ENCODE data around the gene MIA. TPM values are rescaled to one million over a fixed set of nuclear protein-coding genes. Genes with fewer than 3 reads are reported as not detected.

The MIA gene
- total RNA-seq, 1 experiment from 2014 or later = 49.3 TPM

DNA sequence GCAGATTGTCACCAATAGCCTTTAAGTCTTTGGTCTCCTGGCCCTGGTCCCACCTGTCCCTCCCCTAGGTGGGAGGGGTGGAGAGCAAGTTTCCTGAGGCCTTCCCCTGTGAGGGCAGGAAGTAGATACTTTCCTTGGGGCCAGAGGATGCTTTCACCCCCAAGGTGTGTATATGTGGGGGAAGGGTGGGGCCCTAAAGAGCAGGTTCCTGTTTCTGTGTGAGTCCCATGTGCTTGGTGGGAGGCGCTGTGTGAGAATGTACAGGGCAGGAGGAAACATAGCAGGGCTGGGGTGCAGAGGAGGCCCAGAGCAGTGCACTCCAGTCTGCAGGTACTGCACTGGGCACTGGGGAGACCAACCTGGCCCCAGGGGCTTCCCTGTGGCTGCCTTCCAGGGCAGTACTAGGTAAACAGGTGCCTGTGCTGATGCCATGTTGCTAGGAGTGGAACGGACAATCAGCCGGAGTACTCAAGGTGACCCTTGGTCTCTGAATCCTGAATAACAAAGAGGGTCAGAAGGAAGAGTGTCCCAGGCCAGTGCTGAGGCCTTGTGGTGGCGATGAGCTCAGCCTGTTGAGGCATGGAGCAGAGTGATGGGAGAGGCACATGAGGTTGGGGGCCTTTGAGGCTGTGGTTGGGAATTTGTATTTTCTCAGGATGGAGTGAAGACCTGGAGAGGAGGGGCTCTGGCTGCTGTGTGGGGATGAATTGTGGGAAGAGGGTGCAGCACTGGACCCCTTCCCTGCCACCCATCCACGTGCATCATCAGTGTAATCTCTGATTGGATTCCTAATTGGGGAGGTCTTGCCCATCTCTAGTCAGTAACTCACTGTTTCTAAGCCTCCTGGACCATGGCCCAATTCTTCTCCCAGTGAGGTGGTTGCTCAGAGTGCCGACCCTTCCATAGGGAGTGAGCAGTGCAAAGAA lies 28.8 kb downstream of the MIA start:
- no TSS peak for BruUV-seq (replicated peaks)
- H3K9me3 Mint-ChIP-seq (ENCODE audit: low read depth, unreplicated experiment) = no peaks in the 10 kb centered on the region
- TF ChIP-seq, protein P1, sequence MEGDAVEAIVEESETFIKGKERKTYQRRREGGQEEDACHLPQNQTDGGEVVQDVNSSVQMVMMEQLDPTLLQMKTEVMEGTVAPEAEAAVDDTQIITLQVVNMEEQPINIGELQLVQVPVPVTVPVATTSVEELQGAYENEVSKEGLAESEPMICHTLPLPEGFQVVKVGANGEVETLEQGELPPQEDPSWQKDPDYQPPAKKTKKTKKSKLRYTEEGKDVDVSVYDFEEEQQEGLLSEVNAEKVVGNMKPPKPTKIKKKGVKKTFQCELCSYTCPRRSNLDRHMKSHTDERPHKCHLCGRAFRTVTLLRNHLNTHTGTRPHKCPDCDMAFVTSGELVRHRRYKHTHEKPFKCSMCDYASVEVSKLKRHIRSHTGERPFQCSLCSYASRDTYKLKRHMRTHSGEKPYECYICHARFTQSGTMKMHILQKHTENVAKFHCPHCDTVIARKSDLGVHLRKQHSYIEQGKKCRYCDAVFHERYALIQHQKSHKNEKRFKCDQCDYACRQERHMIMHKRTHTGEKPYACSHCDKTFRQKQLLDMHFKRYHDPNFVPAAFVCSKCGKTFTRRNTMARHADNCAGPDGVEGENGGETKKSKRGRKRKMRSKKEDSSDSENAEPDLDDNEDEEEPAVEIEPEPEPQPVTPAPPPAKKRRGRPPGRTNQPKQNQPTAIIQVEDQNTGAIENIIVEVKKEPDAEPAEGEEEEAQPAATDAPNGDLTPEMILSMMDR (IDR thresholded peaks at IDR 0.05; ENCODE audit: unreplicated experiment) = no peak
- H3K27ac Mint-ChIP-seq (ENCODE audit: unreplicated experiment) = no peak overlapping the region
- intact Hi-C loops (cut with micrococcal nuclease; ENCODE audit: unreplicated experiment) = no loop called here
- peak overlapping the region; percentile 88 for H3K4me3 Mint-ChIP-seq (ENCODE audit: low read depth, unreplicated experiment)
- peaks cover 89% of the 10 kb centered on the region for H3K36me3 Mint-ChIP-seq (ENCODE audit: insufficient read depth, unreplicated experiment)
- CTCF ChIA-PET = interaction anchor here (0.6 kb wide), 2 partner anchors 51 to 101 kb away, joined by 3 to 5 read pairs; no protein-coding TSS in a partner anchor
- DNase-seq = no peak
- no peaks in the 10 kb centered on the region for H3K27me3 Mint-ChIP-seq (ENCODE audit: unreplicated experiment)
- peaks cover 81% of the 10 kb centered on the region for H3K4me1 Mint-ChIP-seq (ENCODE audit: low read depth, unreplicated experiment)

DNA sequence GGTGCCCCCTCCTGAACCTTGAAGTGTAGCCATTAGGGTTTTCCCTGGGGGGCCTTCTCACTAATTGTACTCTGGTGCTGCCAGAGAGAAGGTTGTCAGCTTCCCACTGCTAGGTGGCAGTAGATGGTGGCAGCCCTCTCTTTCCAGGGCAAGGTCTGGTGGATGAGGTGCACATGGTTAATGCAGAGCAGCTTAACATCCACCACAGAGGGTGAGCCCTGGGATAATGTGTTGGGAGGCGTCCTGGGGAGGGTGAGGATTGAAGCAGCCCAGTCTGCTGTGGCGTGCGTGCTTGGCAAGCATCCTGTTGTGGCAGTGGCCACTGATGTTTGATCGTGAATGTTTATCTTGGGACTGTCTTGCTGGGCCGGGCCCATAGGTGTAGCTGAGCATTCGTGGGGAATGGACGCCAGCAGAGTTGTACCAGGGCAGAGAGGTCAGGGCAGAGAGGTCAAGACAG lies 29.5 kb downstream of the MIA start:
- Mint-ChIP-seq H3K36me3 (ENCODE audit: insufficient read depth, unreplicated experiment) (peaks cover 89% of the 10 kb centered on the region), H3K9me3 (ENCODE audit: low read depth, unreplicated experiment) (no peaks in the 10 kb centered on the region), H3K4me3 (ENCODE audit: low read depth, unreplicated experiment) (no peak overlapping the region)

DNA sequence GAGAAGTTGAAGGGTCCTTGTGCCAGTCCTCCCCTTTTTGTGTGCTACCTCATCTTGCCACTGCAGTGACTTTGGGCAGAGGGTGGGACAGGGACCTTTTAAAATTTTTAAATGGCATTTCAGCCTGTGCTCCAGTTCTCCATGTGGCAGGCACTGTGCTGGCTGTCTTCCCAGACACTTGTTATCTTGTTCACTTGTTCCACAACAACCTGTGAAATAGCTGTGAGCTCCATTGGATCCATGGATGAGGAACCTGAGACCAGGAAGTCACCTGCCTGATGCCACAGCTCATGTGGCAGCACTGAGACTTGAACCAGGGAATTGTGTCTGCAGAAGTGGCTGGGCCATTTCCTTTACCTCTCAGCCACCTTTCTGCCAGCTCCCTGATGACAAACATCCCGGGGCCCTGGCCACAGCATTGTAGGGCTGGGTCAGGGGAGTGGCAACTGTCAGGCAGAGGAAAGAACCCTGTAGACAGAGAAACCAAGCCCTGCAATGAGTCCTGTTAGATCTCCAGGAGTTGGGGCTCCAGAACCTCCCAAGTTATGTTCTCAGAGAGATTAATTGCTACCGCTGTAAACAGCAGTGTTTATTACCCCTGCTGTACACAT lies 30.0 kb downstream of the MIA start:
- peaks cover 78% of the 10 kb centered on the region for H3K4me1 Mint-ChIP-seq (ENCODE audit: low read depth, unreplicated experiment)
- TF ChIP-seq, protein P1 (IDR thresholded peaks at IDR 0.05; ENCODE audit: unreplicated experiment) = no peak
- CTCF ChIA-PET = no interaction called here

More for the DNA sequence above, 29.5 kb downstream of the MIA start:
- Mint-ChIP-seq H3K27ac (ENCODE audit: unreplicated experiment) (no peak overlapping the region), H3K4me1 (ENCODE audit: low read depth, unreplicated experiment) (peaks cover 81% of the 10 kb centered on the region), H3K27me3 (ENCODE audit: unreplicated experiment) (no peaks in the 10 kb centered on the region)
- TF ChIP-seq, protein P1 (IDR thresholded peaks at IDR 0.05; ENCODE audit: unreplicated experiment) = no peak
- DNase-seq = no peak
- intact Hi-C loops (cut with micrococcal nuclease; ENCODE audit: unreplicated experiment) = loop anchor here (5.0 kb wide), 1 partner anchor 143 kb away; no protein-coding TSS in a partner anchor
- CTCF ChIA-PET = interaction anchor here (0.6 kb wide), 1 partner anchor 52 kb away, joined by 3 read pairs; no protein-coding TSS in a partner anchor
- BruUV-seq (replicated peaks) = no TSS peak

DNA sequence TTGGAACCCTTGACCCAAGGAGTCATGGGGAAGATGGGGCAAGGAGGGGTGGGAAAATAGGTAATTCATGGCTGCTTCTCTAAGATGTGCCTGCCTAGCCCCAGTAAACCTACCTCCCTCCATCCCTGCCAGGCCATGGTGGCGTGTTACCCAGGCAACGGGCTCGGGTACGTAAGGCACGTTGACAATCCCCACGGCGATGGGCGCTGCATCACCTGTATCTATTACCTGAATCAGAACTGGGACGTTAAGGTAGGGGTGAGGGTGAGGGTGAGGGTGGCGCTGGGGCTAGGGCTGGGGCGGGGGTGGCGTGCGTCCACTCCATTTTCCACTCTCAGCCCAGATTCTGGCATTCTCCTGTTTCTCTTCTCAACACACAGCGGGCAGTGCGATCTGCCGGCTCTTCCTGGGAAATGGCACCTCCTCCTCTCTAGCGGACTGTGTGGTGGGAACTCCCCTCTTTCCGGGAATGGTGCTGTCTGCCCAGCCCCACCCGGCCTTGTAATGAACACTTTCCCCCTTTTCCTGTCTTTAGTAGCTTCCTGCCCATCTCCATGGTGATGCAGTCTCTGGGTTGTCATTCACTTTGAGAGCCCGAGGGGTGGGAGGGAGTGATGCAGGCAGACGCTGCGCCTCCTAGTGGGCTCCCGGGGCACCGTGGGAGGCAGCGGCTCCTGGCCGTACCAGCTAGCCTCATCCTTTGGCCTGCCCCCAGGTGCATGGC lies 31.3 kb downstream of the MIA start:
- TF ChIP-seq, protein P1 (IDR thresholded peaks at IDR 0.05; ENCODE audit: unreplicated experiment) = peak; percentile 15
- Mint-ChIP-seq H3K9me3 (ENCODE audit: low read depth, unreplicated experiment) (no peaks in the 10 kb centered on the region), H3K36me3 (ENCODE audit: insufficient read depth, unreplicated experiment) (peaks cover 89% of the 10 kb centered on the region), H3K4me3 (ENCODE audit: low read depth, unreplicated experiment) (no peak overlapping the region), H3K27me3 (ENCODE audit: unreplicated experiment) (no peaks in the 10 kb centered on the region), H3K4me1 (ENCODE audit: low read depth, unreplicated experiment) (peaks cover 75% of the 10 kb centered on the region), H3K27ac (ENCODE audit: unreplicated experiment) (peak overlapping the region; percentile 36)
- CTCF ChIA-PET = no interaction called here
- no TSS peak for BruUV-seq (replicated peaks)
- intact Hi-C loops (cut with micrococcal nuclease; ENCODE audit: unreplicated experiment) = loop anchor here (5.0 kb wide), 1 partner anchor 144 kb away; no protein-coding TSS in a partner anchor
- DNase-seq = no peak

More for the DNA sequence above, 30.0 kb downstream of the MIA start:
- BruUV-seq (replicated peaks) = no TSS peak
- no peak for DNase-seq
- H3K27me3 Mint-ChIP-seq (ENCODE audit: unreplicated experiment) = no peaks in the 10 kb centered on the region
- H3K9me3 Mint-ChIP-seq (ENCODE audit: low read depth, unreplicated experiment) = no peaks in the 10 kb centered on the region
- intact Hi-C loops (cut with micrococcal nuclease; ENCODE audit: unreplicated experiment) = loop anchor here (5.0 kb wide), 1 partner anchor 143 kb away; no protein-coding TSS in a partner anchor
- H3K4me3 Mint-ChIP-seq (ENCODE audit: low read depth, unreplicated experiment) = no peak overlapping the region
- H3K36me3 Mint-ChIP-seq (ENCODE audit: insufficient read depth, unreplicated experiment) = peaks cover 89% of the 10 kb centered on the region
- no peak overlapping the region for H3K27ac Mint-ChIP-seq (ENCODE audit: unreplicated experiment)

Data from Calu3 (cell line).